Measurements from ENCODE around the gene MTFR2. TPM values are rescaled to one million over a fixed set of nuclear protein-coding genes. Genes with fewer than 3 reads are reported as not detected.

Gene MTFR2
- total RNA-seq, 1 donor from 2014 or later, result 0.52 TPM

DNA sequence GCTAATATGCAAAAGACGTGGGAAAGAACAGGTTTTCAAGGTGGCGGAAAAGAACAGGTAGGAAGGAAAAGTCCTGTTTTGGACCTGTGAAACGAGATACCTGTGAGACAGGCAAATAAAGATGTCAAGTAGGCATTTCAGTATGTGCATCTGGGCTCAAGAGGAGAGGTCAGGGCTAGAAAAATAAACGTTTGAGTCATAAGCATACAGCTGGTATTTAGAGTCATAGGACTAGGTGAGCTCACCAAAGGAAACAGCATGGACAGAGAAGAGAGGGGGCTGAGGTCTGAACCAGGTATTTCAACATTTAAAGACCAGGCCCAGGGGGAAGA, 14.9 kb downstream of the MTFR2 start:
- Histone ChIP-seq H3K4me3 (no peak overlapping the region), H3K4me1 (no peaks in the 10 kb centered on the region), H3K36me3 (no peaks in the 10 kb centered on the region), H3K27me3 (ENCODE audit: low read depth) (no peaks in the 10 kb centered on the region), H3K9me3 (replicated peaks) (no peaks in the 10 kb centered on the region), H3K27ac (replicated peaks) (no peak overlapping the region)
- intact Hi-C loops (cut with micrococcal nuclease), result no loop called here
- DNase-seq, result no peak
- TF ChIP-seq, protein P1, sequence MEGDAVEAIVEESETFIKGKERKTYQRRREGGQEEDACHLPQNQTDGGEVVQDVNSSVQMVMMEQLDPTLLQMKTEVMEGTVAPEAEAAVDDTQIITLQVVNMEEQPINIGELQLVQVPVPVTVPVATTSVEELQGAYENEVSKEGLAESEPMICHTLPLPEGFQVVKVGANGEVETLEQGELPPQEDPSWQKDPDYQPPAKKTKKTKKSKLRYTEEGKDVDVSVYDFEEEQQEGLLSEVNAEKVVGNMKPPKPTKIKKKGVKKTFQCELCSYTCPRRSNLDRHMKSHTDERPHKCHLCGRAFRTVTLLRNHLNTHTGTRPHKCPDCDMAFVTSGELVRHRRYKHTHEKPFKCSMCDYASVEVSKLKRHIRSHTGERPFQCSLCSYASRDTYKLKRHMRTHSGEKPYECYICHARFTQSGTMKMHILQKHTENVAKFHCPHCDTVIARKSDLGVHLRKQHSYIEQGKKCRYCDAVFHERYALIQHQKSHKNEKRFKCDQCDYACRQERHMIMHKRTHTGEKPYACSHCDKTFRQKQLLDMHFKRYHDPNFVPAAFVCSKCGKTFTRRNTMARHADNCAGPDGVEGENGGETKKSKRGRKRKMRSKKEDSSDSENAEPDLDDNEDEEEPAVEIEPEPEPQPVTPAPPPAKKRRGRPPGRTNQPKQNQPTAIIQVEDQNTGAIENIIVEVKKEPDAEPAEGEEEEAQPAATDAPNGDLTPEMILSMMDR (IDR thresholded peaks at IDR 0.05; ENCODE audit: borderline replicate concordance), result no peak

DNA sequence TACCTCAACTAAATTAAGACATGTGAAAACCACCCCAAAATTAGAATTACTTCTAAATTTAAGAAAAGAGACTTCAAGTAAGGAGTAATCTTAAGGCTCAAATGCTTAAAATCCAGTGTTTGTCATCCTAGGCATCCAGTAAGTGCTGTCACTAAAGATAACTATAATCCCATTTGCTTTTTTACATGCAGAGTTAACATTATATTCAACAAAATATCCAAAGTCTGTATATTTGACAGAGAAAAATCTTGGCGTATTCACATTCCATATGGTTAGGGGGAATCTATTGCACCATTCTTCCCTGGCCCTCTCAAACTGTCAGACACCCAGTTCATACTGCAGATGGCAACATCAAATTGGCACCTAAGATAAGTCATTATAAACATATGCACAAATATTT, 17.4 kb downstream of the MTFR2 start:
- Histone ChIP-seq H3K36me3 (no peaks in the 10 kb centered on the region), H3K27ac (replicated peaks) (no peak overlapping the region), H3K9me3 (replicated peaks) (no peaks in the 10 kb centered on the region), H3K27me3 (ENCODE audit: low read depth) (no peaks in the 10 kb centered on the region), H3K4me3 (no peak overlapping the region), H3K4me1 (no peaks in the 10 kb centered on the region)
- TF ChIP-seq, protein P1 (IDR thresholded peaks at IDR 0.05; ENCODE audit: borderline replicate concordance), result no peak
- intact Hi-C loops (cut with micrococcal nuclease), result no loop called here
- DNase-seq, result no peak

DNA sequence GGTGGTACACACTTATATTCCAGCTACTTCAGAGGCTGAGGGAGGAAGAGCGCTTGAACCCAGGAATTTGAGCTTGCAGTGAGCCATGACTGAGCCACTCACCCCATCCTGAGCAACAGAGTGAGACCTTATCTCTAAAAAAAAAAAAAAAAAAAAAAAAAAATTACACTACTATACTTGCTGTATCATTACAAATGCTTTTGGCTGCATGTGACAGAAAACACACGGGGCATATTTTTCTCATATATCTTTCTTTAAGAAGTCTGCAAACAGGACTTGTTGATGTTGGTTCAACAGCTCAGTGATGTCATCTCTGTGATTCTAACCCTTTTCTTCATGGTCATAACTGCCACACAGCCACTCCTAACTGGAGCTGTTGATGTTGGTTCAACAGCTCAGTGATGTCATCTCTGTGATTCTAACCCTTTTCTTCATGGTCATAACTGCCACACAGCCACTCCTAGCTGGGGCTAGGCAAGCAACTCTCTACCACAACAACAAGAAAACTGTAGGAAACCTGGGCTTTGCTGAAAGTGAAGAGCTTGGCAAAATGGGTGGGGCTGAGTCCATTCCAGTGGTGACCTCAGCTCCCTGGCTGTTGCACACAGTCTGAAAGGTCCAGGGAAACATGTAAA, 19.8 kb downstream of the MTFR2 start:
- TF ChIP-seq, protein P1 (IDR thresholded peaks at IDR 0.05; ENCODE audit: borderline replicate concordance), result no peak
- intact Hi-C loops (cut with micrococcal nuclease), result no loop called here
- no peak for DNase-seq

DNA sequence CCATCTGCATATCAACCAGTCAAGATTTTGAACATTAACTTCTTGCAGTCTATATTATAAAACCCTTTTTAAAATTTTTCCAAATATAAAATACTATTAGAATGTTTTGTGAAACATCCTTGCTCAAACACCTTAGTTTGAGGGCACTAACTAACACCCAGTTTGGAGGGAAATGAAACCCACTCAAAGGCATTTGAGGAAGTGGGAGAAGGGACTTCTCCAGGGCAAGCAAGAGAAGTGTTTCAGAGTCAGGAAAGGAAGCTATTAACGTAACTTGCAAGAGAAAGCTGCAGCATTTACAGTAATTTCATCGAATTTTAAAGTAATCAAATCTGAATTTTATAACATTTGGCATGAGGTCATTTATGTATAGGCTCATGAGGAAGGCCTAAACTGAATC, 21.3 kb downstream of the MTFR2 start:
- TF ChIP-seq, protein P1 (IDR thresholded peaks at IDR 0.05; ENCODE audit: borderline replicate concordance), result no peak
- Histone ChIP-seq H3K4me1 (peaks cover 7% of the 10 kb centered on the region), H3K27ac (replicated peaks) (no peak overlapping the region), H3K36me3 (no peaks in the 10 kb centered on the region), H3K9me3 (replicated peaks) (no peaks in the 10 kb centered on the region), H3K4me3 (no peak overlapping the region), H3K27me3 (ENCODE audit: low read depth) (no peaks in the 10 kb centered on the region)
- intact Hi-C loops (cut with micrococcal nuclease), result loop anchor here (5.0 kb wide), 1 partner anchor 197 kb away; no protein-coding TSS in a partner anchor
- DNase-seq, result no peak

More for the DNA sequence above, 19.8 kb downstream of the MTFR2 start:
- H3K27ac ChIP-seq (replicated peaks), result no peak overlapping the region
- peaks cover 7% of the 10 kb centered on the region for H3K4me1 ChIP-seq
- no peaks in the 10 kb centered on the region for H3K36me3 ChIP-seq
- H3K9me3 ChIP-seq (replicated peaks), result no peaks in the 10 kb centered on the region
- no peaks in the 10 kb centered on the region for H3K27me3 ChIP-seq (ENCODE audit: low read depth)
- no peak overlapping the region for H3K4me3 ChIP-seq

GRCh38 chr6:136226674-136227377, 23.3 kb downstream of the MTFR2 start:
- H3K9me3 ChIP-seq (replicated peaks), result no peaks in the 10 kb centered on the region
- H3K27me3 ChIP-seq (ENCODE audit: low read depth), result no peaks in the 10 kb centered on the region
- DNase-seq, result no peak
- no peaks in the 10 kb centered on the region for H3K36me3 ChIP-seq
- peak overlapping the region; percentile 5 for H3K27ac ChIP-seq (replicated peaks)
- H3K4me1 ChIP-seq, result peaks cover 7% of the 10 kb centered on the region
- H3K4me3 ChIP-seq, result peak overlapping the region; percentile 43
- intact Hi-C loops (cut with micrococcal nuclease), result loop anchor here (5.0 kb wide), 1 partner anchor 195 kb away; no protein-coding TSS in a partner anchor
- TF ChIP-seq, protein P1 (IDR thresholded peaks at IDR 0.05; ENCODE audit: borderline replicate concordance), result no peak
